SU-DHL-6 (cell line): ENCODE results near the gene HAP1.

Experiments used
- CTCF ChIP-seq: fragments of 200-600 bp; sonication (generic); IDR thresholded peaks from one replicate; pipeline ENCODE4 v1.5.1; 2017; ENCODE audit warnings: antibody characterized with exemption, mild to moderate bottlenecking, low read length, moderate library complexity; ENCODE audit not compliant: insufficient read depth, poor library complexity, severe bottlenecking
- EZH2phosphoT487 ChIP-seq: fragments of 200-600 bp; sonication (generic), shearing (Covaris generic); conservative IDR thresholded peaks from 2 replicates; pipeline ENCODE4 v1.6.1; 2018; ENCODE audit warnings: mild to moderate bottlenecking, antibody characterized with exemption, low read length, moderate library complexity, mixed read lengths

GRCh38 chr17:41782142-41782541 is 47.7 kb upstream of the HAP1 start:
- TF ChIP-seq CTCF (no peak), EZH2phosphoT487 (no peak)
